NCI-H1417 (cell line): Measurements from ENCODE around the gene CYP2F1.
"Not testable (repeated sequence)": the region's sequence is repeated elsewhere in the genome, so short reads cannot be mapped to it uniquely, and the experiment has no call there.

Experiments used
- DNase-seq, 3 experiments: peaks; one replicate each; lab custom pipeline; 2025; lab: John Stamatoyannopoulos, UW

The CYP2F1 gene

GRCh38 chr19:41114132-41114531, at the start of gene CYP2F1:
TSS of gene CYP2F1 (plus strand) at chr19:41114432. CDS start at chr19:41116189, 1,757 bp downstream.
- no peak for DNase-seq

- DNase-seq = no peak
These were observed 49.2 kb upstream of the CYP2F1 start for GRCh38 chr19:41064974-41065569.

GRCh38 chr19:41076286-41076685, 37.9 kb upstream of the CYP2F1 start:
- no peak for DNase-seq

GRCh38 chr19:41083516-41083915, 30.7 kb upstream of the CYP2F1 start:
- DNase-seq = no peak

GRCh38 chr19:41085748-41086415, 28.4 kb upstream of the CYP2F1 start:
- DNase-seq = no peak

- no peak for DNase-seq
These were observed 26.1 kb upstream of the CYP2F1 start, which contains the start of gene CYP2A13 for GRCh38 chr19:41088151-41088550. TSS of gene CYP2A13 (plus strand) at chr19:41088451. CDS start at chr19:41088472, 21 bp downstream.

- no peak for DNase-seq
These were observed 24.3 kb upstream of the CYP2F1 start for GRCh38 chr19:41089959-41090358.

GRCh38 chr19:41095703-41096102, 18.5 kb upstream of the CYP2F1 start:
- DNase-seq = no peak

- DNase-seq = no peak
These were observed 17.9 kb upstream of the CYP2F1 start for GRCh38 chr19:41096353-41096752.

GRCh38 chr19:41097302-41097701, 16.9 kb upstream of the CYP2F1 start:
- DNase-seq = no peak

- no peak for DNase-seq
These were observed 15.5 kb upstream of the CYP2F1 start for GRCh38 chr19:41098762-41099161.

GRCh38 chr19:41102210-41102609, 12.0 kb upstream of the CYP2F1 start:
- DNase-seq = not testable (repeated sequence)

GRCh38 chr19:41106177-41106576, 8.1 kb upstream of the CYP2F1 start:
- no peak for DNase-seq

GRCh38 chr19:41111296-41111695, 2.9 kb upstream of the CYP2F1 start:
- no peak for DNase-seq

- DNase-seq = no peak
These were observed 2.4 kb upstream of the CYP2F1 start for GRCh38 chr19:41111750-41112295.

- no peak for DNase-seq
These were observed 1.4 kb upstream of the CYP2F1 start for GRCh38 chr19:41112728-41113290.

- no peak for DNase-seq
These were observed 2.0 kb downstream of the CYP2F1 start for GRCh38 chr19:41116261-41116660.

- not testable (repeated sequence) for DNase-seq
These were observed 7.0 kb downstream of the CYP2F1 start for GRCh38 chr19:41120929-41121911.

- not testable (repeated sequence) for DNase-seq
These were observed 8.6 kb downstream of the CYP2F1 start for GRCh38 chr19:41122846-41123245.

GRCh38 chr19:41123716-41124294, 9.6 kb downstream of the CYP2F1 start:
- DNase-seq = no peak

GRCh38 chr19:41126765-41127203, 12.6 kb downstream of the CYP2F1 start:
- not testable (repeated sequence) for DNase-seq
